MV-4-11 (cell line): ENCODE results near the gene ANO4.
"Not testable (repeated sequence)": the region's sequence is repeated elsewhere in the genome, so short reads cannot be mapped to it uniquely, and the experiment has no call there.

Experiments
- DNase-seq: peaks from one replicate; lab custom pipeline; 2025; lab: John Stamatoyannopoulos, UW

The ANO4 gene

GRCh38 chr12:100875156-100875555, 80.6 kb downstream of the ANO4 start:
- no peak for DNase-seq

- DNase-seq, result no peak
These were observed 81.2 kb downstream of the ANO4 start for GRCh38 chr12:100875771-100876170.

GRCh38 chr12:100877776-100878175, 83.2 kb downstream of the ANO4 start:
- no peak for DNase-seq

- no peak for DNase-seq
These were observed 100.6 kb downstream of the ANO4 start for GRCh38 chr12:100895192-100895591.

GRCh38 chr12:100896192-100896591, 101.6 kb downstream of the ANO4 start:
- DNase-seq, result no peak

GRCh38 chr12:100897240-100897639, 102.7 kb downstream of the ANO4 start:
- no peak for DNase-seq

GRCh38 chr12:100899301-100899700, 104.7 kb downstream of the ANO4 start:
- no peak for DNase-seq

GRCh38 chr12:100900808-100901207, 106.2 kb downstream of the ANO4 start:
- no peak for DNase-seq

GRCh38 chr12:100901266-100901665, 106.7 kb downstream of the ANO4 start:
- no peak for DNase-seq

GRCh38 chr12:100904270-100904669, 109.7 kb downstream of the ANO4 start:
- DNase-seq, result no peak

GRCh38 chr12:100908501-100908900, 113.9 kb downstream of the ANO4 start:
- DNase-seq, result no peak

GRCh38 chr12:100913872-100914592, 119.5 kb downstream of the ANO4 start:
- no peak for DNase-seq

GRCh38 chr12:100919116-100919515, 124.5 kb downstream of the ANO4 start:
- no peak for DNase-seq

GRCh38 chr12:100920493-100920892, 125.9 kb downstream of the ANO4 start:
- no peak for DNase-seq

GRCh38 chr12:100926669-100927248, 132.2 kb downstream of the ANO4 start:
- DNase-seq, result no peak

- DNase-seq, result no peak
These were observed 133.2 kb downstream of the ANO4 start for GRCh38 chr12:100927826-100928225.

GRCh38 chr12:100932571-100932970, 138.0 kb downstream of the ANO4 start:
- no peak for DNase-seq

- not testable (repeated sequence) for DNase-seq
These were observed 139.0 kb downstream of the ANO4 start for GRCh38 chr12:100933531-100933930.

GRCh38 chr12:100935929-100936328, 141.4 kb downstream of the ANO4 start:
- DNase-seq, result no peak

GRCh38 chr12:100936661-100937060, 142.1 kb downstream of the ANO4 start:
- no peak for DNase-seq

- DNase-seq, result no peak
These were observed 145.9 kb downstream of the ANO4 start for GRCh38 chr12:100940503-100940902.

- DNase-seq, result no peak
These were observed 148.6 kb downstream of the ANO4 start for GRCh38 chr12:100942984-100943749.

GRCh38 chr12:100951756-100952155, 157.2 kb downstream of the ANO4 start:
- no peak for DNase-seq
